H9 (cell line): ENCODE measurements around the gene BBS1. TPM values are rescaled to one million over a fixed set of nuclear protein-coding genes. Genes with fewer than 3 reads are reported as not detected.

Experiments
- DNase-seq: peaks from one replicate; pipeline ENCODE4 v3.0.0-alpha.2; 2017
- H2AFZ ChIP-seq: one replicate; pipeline ENCODE4 v1.6.1; 2013; ENCODE audit warnings: mild to moderate bottlenecking, low read length, control low read depth, moderate library complexity
- H2AK5ac ChIP-seq: 2 replicates; pipeline ENCODE4 v1.6.1; 2013; ENCODE audit warnings: low read length, control low read depth, mixed read lengths; ENCODE audit not compliant: insufficient read length
- H2BK120ac ChIP-seq: one replicate; pipeline ENCODE4 v1.6.1; 2013; ENCODE audit warnings: low read depth, mild to moderate bottlenecking, low read length, control low read depth, inconsistent platforms; ENCODE audit not compliant: poor library complexity, severe bottlenecking
- H2BK12ac ChIP-seq: 2 replicates; pipeline ENCODE4 v1.6.1; 2013; ENCODE audit warnings: low read length, control low read depth, mixed read lengths, low read depth; ENCODE audit not compliant: insufficient read length
- H2BK15ac ChIP-seq: 2 replicates; pipeline ENCODE4 v1.6.1; 2013; ENCODE audit warnings: low read depth, low read length, control low read depth
- H2BK20ac ChIP-seq: one replicate; pipeline ENCODE4 v1.6.1; 2013; ENCODE audit warnings: low read depth, mild to moderate bottlenecking, low read length, control low read depth, inconsistent platforms; ENCODE audit not compliant: poor library complexity, severe bottlenecking
- H2BK5ac ChIP-seq: 2 replicates; pipeline ENCODE4 v1.6.1; 2013; ENCODE audit warnings: low read length, control low read depth, mixed read lengths; ENCODE audit not compliant: insufficient read length
- H3K14ac ChIP-seq: 2 replicates; pipeline ENCODE4 v1.6.1; 2013; ENCODE audit warnings: low read length, control low read depth; ENCODE audit not compliant: insufficient read depth
- H3K18ac ChIP-seq: 2 replicates; pipeline ENCODE4 v1.6.1; 2013; ENCODE audit warnings: low read depth, mild to moderate bottlenecking, mixed read lengths, low read length, control low read depth; ENCODE audit not compliant: insufficient read length
- H3K23ac ChIP-seq: 2 replicates; pipeline ENCODE4 v1.6.1; 2013; ENCODE audit warnings: low read length, control low read depth, mixed read lengths, low read depth; ENCODE audit not compliant: insufficient read length
- H3K23me2 ChIP-seq: 2 replicates; pipeline ENCODE4 v1.6.1; 2013; ENCODE audit warnings: low read depth, mild to moderate bottlenecking, mixed read lengths, low read length, control low read depth; ENCODE audit not compliant: insufficient read length, poor library complexity, severe bottlenecking
- H3K27ac ChIP-seq: 2 replicates; pipeline ENCODE4 v1.5.1; 2013; ENCODE audit warnings: low read length, control low read depth, mixed read lengths, low read depth; ENCODE audit not compliant: insufficient read length
- H3K27me3 ChIP-seq: 2 replicates; pipeline ENCODE4 v1.6.1; 2013; ENCODE audit warnings: low read length, control low read depth, inconsistent platforms; ENCODE audit not compliant: insufficient read depth
- H3K4ac ChIP-seq: 2 replicates; pipeline ENCODE4 v1.6.1; 2013; ENCODE audit warnings: low read depth, mild to moderate bottlenecking, control low read depth, inconsistent platforms, low read length, moderate library complexity
- H3K4me1 ChIP-seq: 2 replicates; pipeline ENCODE4 v1.6.1; 2013; ENCODE audit warnings: low read length, control low read depth, inconsistent platforms; ENCODE audit not compliant: insufficient read depth
- H3K4me2 ChIP-seq: 2 replicates; pipeline ENCODE4 v1.6.1; 2013; ENCODE audit warnings: low read length, control low read depth, mixed read lengths; ENCODE audit not compliant: insufficient read length, insufficient read depth
- H3K56ac ChIP-seq: 2 replicates; pipeline ENCODE4 v1.6.1; 2013; ENCODE audit warnings: low read depth, mild to moderate bottlenecking, mixed read lengths, low read length, control low read depth; ENCODE audit not compliant: insufficient read length
- H3K79me1 ChIP-seq: 2 replicates; pipeline ENCODE4 v1.6.1; 2013; ENCODE audit warnings: low read depth, mild to moderate bottlenecking, moderate library complexity, low read length, control low read depth, inconsistent platforms; ENCODE audit not compliant: insufficient read depth, poor library complexity, severe bottlenecking
- H3K79me2 ChIP-seq: 2 replicates; pipeline ENCODE4 v1.6.1; 2013; ENCODE audit warnings: low read length, control low read depth, inconsistent platforms; ENCODE audit not compliant: insufficient read depth
- H3K9ac ChIP-seq: 2 replicates; pipeline ENCODE4 v1.6.1; 2013; ENCODE audit warnings: low read length, control low read depth, mixed read lengths; ENCODE audit not compliant: insufficient read length; ENCODE audit errors: extremely low read depth
- H3K9me3 ChIP-seq: one replicate; pipeline ENCODE4 v1.6.1; 2013; ENCODE audit warnings: low read depth, low read length, inconsistent platforms; ENCODE audit not compliant: control insufficient read depth
- H3T11ph ChIP-seq: one replicate; pipeline ENCODE4 v1.6.1; 2013; ENCODE audit warnings: mild to moderate bottlenecking, low read length, control low read depth, inconsistent platforms
- H4K20me1 ChIP-seq: one replicate; pipeline ENCODE4 v1.6.1; 2013; ENCODE audit not compliant: control insufficient read depth, insufficient read length, insufficient read depth
- H4K5ac ChIP-seq: 2 replicates; pipeline ENCODE4 v1.6.1; 2013; ENCODE audit warnings: low read depth, mild to moderate bottlenecking, mixed read lengths, low read length, control low read depth; ENCODE audit not compliant: insufficient read length
- H4K8ac ChIP-seq: replicated peaks from 2 replicates; pipeline ENCODE4 v1.6.1; 2013; ENCODE audit warnings: low read length, control low read depth, mixed read lengths, low read depth; ENCODE audit not compliant: insufficient read length
- H4K91ac ChIP-seq: 2 replicates; pipeline ENCODE4 v1.6.1; 2013; ENCODE audit warnings: low read depth, mild to moderate bottlenecking, moderate library complexity, mixed read lengths, low read length, control low read depth; ENCODE audit not compliant: insufficient read length
- H3K27ac Mint-ChIP-seq, 3 experiments: 2 replicates in 2 of 3; 3 replicates in 1 of 3; pipeline ENCODE4 v1.8.0; 2020 to 2021; ENCODE audit warnings: mixed read lengths in 3 of 3, mild to moderate bottlenecking in 1 of 3, moderate library complexity in 1 of 3
- H3K27me3 Mint-ChIP-seq: 2 replicates; pipeline ENCODE4 v1.8.0; 2021; ENCODE audit warnings: low read depth, mild to moderate bottlenecking, moderate library complexity, mixed read lengths
- H3K36me3 Mint-ChIP-seq, 3 experiments: 2 replicates in 2 of 3; 3 replicates in 1 of 3; pipeline ENCODE4 v1.8.0; 2020 to 2021; ENCODE audit warnings: low read depth in 3 of 3, mixed read lengths in 3 of 3; ENCODE audit not compliant: insufficient read depth in 1 of 3
- H3K4me1 Mint-ChIP-seq, 2 experiments: 2 replicates each; pipeline ENCODE4 v1.8.0; 2020; ENCODE audit warnings: mixed read lengths in 2 of 2
- H3K4me3 Mint-ChIP-seq, 2 experiments: 2 replicates in 1 of 2; 3 replicates in 1 of 2; pipeline ENCODE4 v1.8.0; 2020 to 2021; ENCODE audit warnings: mild to moderate bottlenecking in 2 of 2, mixed read lengths in 2 of 2, moderate library complexity in 1 of 2
- H3K9me3 Mint-ChIP-seq, 2 experiments: 2 replicates in 1 of 2; 3 replicates in 1 of 2; pipeline ENCODE4 v1.8.0; 2020; ENCODE audit warnings: mild to moderate bottlenecking in 2 of 2, mixed read lengths in 2 of 2, moderate library complexity in 1 of 2
- WGBS: extraction: QIAGEN DNeasy Blood & Tissue Kit; methylation state at CpG from one replicate; pipeline ENCODE4 v1.1.7; 2013; ENCODE audit warnings: missing lambda C conversion rate, low lambda C conversion rate, mixed read lengths; ENCODE audit not compliant: insufficient read length; ENCODE audit errors: extremely low coverage; 5-methylcytosine and 5-hydroxymethylcytosine counted together
- total RNA-seq: library from RNA; stranded (reverse); gene quantifications from 2 replicates; pipeline ENCODE4 v1.2.1, GENCODE V29; 2021
- TF ChIP-seq, protein P1 (sequence below): fragments of 200-600 bp; sonication (generic); conservative IDR thresholded peaks from 3 replicates; pipeline ENCODE4 v1.8.0; 2021; ENCODE audit warnings: antibody characterized with exemption, mild to moderate bottlenecking

BBS1 gene
- total RNA-seq, 1 experiment from 2014 or later, result 27.2 TPM

DNA sequence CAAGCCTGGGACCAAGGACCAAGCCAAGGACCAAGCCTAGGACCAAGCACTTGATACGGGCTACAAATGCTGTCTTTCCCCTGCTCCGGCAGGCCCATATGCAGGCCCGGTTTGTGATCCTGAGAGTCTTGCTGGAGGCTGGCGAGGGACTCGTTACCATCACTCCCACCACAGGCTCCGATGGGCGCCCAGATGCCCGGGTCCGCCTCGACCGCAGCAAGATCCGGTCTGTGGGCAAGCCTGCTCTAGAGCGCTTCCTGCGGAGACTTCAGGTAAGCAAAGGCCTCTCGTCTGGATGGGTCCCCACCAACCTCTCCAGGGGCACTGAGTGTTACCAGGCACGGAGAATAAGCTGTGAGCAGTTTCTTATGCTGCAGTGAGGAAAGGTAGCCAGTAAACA, 13.2 kb upstream of the BBS1 start:
- H3K27me3 Mint-ChIP-seq, result no peaks in the 10 kb centered on the region
- no peak overlapping the region for H3K56ac ChIP-seq
- H3K23ac ChIP-seq, result no peak overlapping the region
- H3K27ac ChIP-seq, result no peak overlapping the region
- H4K20me1 ChIP-seq, result no peaks in the 10 kb centered on the region
- no CpG with 5 or more reads among the region's 16 CpGs for WGBS
- H2AFZ ChIP-seq, result no peak overlapping the region
- peaks cover 0 to 4% of the 10 kb centered on the region in 2 experiments; a peak in 2 of 4 replicates for H3K4me1 Mint-ChIP-seq
- TF ChIP-seq, protein P1, sequence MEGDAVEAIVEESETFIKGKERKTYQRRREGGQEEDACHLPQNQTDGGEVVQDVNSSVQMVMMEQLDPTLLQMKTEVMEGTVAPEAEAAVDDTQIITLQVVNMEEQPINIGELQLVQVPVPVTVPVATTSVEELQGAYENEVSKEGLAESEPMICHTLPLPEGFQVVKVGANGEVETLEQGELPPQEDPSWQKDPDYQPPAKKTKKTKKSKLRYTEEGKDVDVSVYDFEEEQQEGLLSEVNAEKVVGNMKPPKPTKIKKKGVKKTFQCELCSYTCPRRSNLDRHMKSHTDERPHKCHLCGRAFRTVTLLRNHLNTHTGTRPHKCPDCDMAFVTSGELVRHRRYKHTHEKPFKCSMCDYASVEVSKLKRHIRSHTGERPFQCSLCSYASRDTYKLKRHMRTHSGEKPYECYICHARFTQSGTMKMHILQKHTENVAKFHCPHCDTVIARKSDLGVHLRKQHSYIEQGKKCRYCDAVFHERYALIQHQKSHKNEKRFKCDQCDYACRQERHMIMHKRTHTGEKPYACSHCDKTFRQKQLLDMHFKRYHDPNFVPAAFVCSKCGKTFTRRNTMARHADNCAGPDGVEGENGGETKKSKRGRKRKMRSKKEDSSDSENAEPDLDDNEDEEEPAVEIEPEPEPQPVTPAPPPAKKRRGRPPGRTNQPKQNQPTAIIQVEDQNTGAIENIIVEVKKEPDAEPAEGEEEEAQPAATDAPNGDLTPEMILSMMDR, result no peak
- no peak overlapping the region for H2BK5ac ChIP-seq
- no peak overlapping the region for H4K91ac ChIP-seq
- H2AK5ac ChIP-seq, result no peak overlapping the region
- H3K9me3 ChIP-seq, result no peaks in the 10 kb centered on the region
- no peaks in the 10 kb centered on the region for H3K79me1 ChIP-seq
- H3K14ac ChIP-seq, result no peak overlapping the region
- no peaks in the 10 kb centered on the region for H3K4me1 ChIP-seq
- no peak overlapping the region for H2BK12ac ChIP-seq
- H3K4me3 Mint-ChIP-seq, result no peak overlapping the region
- peaks cover 19 to 56% (median 40%) of the 10 kb centered on the region in 3 experiments; a peak in 6 of 7 replicates for H3K36me3 Mint-ChIP-seq
- no peak overlapping the region for H3K18ac ChIP-seq
- H2BK15ac ChIP-seq, result no peak overlapping the region
- no peaks in the 10 kb centered on the region for H3K23me2 ChIP-seq
- H4K5ac ChIP-seq, result no peak overlapping the region
- no peaks in the 10 kb centered on the region for H3K79me2 ChIP-seq
- no peaks in the 10 kb centered on the region for H3K9me3 Mint-ChIP-seq
- no peak overlapping the region for H2BK120ac ChIP-seq
- no peak overlapping the region for H3T11ph ChIP-seq
- H2BK20ac ChIP-seq, result no peak overlapping the region
- no peak overlapping the region for H3K9ac ChIP-seq
- DNase-seq, result no peak
- H3K27me3 ChIP-seq, result no peaks in the 10 kb centered on the region
- H4K8ac ChIP-seq, result no peak overlapping the region
- no peak overlapping the region for H3K27ac Mint-ChIP-seq
- H3K4me2 ChIP-seq, result no peak overlapping the region
- no peak overlapping the region for H3K4ac ChIP-seq
